Esophagus muscularis mucosa (tissue), 4 donors: ENCODE results near the gene PAEP.

Experiments used
- CTCF ChIP-seq, 3 experiments: fragments of 200-600 bp in 2 of 3; fragments of 450-650 bp in 1 of 3; sonication (generic) in 2 of 3; IDR thresholded peaks; one replicate each; pipeline ENCODE4 v1.5.1; 2017 to 2019; ENCODE audit warnings: antibody characterized with exemption in 3 of 3, mild to moderate bottlenecking in 2 of 3, moderate library complexity in 1 of 3
- EP300 ChIP-seq: sonication (generic); formaldehyde crosslinking; IDR thresholded peaks from one replicate; pipeline ENCODE4 v1.6.1; 2017; ENCODE audit warnings: antibody characterized with exemption
- POLR2A ChIP-seq: fragments of 450-650 bp; IDR thresholded peaks from one replicate; pipeline ENCODE4 v1.6.1; 2017; ENCODE audit warnings: antibody characterized with exemption, moderate library complexity, mild to moderate bottlenecking, low read depth
- POLR2AphosphoS5 ChIP-seq, 2 donors: sonication (generic); formaldehyde crosslinking; IDR thresholded peaks; one replicate each; pipeline ENCODE4 v1.6.1; 2017; ENCODE audit warnings: antibody characterized with exemption in 2 of 2

- TF ChIP-seq POLR2A (no peak), CTCF (IDR thresholded peaks at IDR 0.05) (no peak), POLR2AphosphoS5 (IDR thresholded peaks at IDR 0.05) (no peak), EP300 (no peak)
Measured at GRCh38 chr9:135536216-135536615, 25.3 kb upstream of the PAEP start.
